GM06990 (cell line): ENCODE results near the gene TNKS1BP1.

Source experiments
- DNase-seq: peaks from one replicate; pipeline ENCODE4 v3.0.0-alpha.2; 2011; ENCODE audit not compliant: insufficient read length; ENCODE audit errors: extremely low read depth
- H3K27me3 ChIP-seq: replicated peaks from 2 replicates; pipeline ENCODE4 v1.6.0; 2011; ENCODE audit warnings: low read length; ENCODE audit not compliant: control insufficient read depth, insufficient read depth
- H3K36me3 ChIP-seq: 2 replicates; pipeline ENCODE4 v1.5.1; 2011; ENCODE audit warnings: low read length; ENCODE audit not compliant: control insufficient read depth, insufficient read depth
- H3K4me3 ChIP-seq: replicated peaks from 2 replicates; pipeline ENCODE4 v1.5.1; 2011; ENCODE audit warnings: low read depth, mild to moderate bottlenecking, control low read depth, low read length
- TF ChIP-seq, protein P1 (sequence below): IDR thresholded peaks from 2 replicates; pipeline ENCODE4 v1.5.1; 2011; ENCODE audit warnings: low read length, control low read depth, mild to moderate bottlenecking, inconsistent platforms; ENCODE audit not compliant: insufficient read depth, poor library complexity, severe bottlenecking

Gene TNKS1BP1

GRCh38 chr11:57324886-57325734, at the start of gene TNKS1BP1:
TSS of gene TNKS1BP1 (minus strand) at chr11:57324952. CDS start at chr11:57321885, 3,067 bp downstream.
- no peaks in the 10 kb centered on the region for H3K27me3 ChIP-seq
- H3K4me3 ChIP-seq, result peak within 1 kb of the TSS; percentile 71
- peak; percentile 89 for DNase-seq
- peaks cover 23% of the 10 kb centered on the region for H3K36me3 ChIP-seq
- TF ChIP-seq, protein P1, sequence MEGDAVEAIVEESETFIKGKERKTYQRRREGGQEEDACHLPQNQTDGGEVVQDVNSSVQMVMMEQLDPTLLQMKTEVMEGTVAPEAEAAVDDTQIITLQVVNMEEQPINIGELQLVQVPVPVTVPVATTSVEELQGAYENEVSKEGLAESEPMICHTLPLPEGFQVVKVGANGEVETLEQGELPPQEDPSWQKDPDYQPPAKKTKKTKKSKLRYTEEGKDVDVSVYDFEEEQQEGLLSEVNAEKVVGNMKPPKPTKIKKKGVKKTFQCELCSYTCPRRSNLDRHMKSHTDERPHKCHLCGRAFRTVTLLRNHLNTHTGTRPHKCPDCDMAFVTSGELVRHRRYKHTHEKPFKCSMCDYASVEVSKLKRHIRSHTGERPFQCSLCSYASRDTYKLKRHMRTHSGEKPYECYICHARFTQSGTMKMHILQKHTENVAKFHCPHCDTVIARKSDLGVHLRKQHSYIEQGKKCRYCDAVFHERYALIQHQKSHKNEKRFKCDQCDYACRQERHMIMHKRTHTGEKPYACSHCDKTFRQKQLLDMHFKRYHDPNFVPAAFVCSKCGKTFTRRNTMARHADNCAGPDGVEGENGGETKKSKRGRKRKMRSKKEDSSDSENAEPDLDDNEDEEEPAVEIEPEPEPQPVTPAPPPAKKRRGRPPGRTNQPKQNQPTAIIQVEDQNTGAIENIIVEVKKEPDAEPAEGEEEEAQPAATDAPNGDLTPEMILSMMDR, result no peak

DNA sequence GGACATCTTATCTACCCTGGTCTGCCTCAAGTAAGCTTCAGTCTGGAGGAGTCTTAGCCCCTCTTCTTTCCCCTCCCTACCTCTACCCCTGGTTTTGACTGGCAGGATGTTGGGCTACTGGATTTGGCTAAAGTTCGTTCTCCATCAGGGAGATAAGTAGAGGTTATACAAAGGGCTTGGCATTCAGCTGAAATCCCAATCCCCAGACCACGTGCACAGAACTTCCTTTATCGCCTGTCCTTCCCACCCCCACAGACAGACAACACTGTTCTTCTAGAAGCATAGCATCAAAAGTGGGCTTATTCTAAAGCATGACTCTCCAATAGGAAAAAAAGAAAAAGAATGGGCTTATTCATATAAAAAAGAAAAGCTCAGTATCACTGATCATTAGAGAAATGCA, 48.4 kb upstream of the TNKS1BP1 start:
- DNase-seq, result no peak

GRCh38 chr11:57370941-57371340, 46.2 kb upstream of the TNKS1BP1 start:
- no peak for DNase-seq
- Histone ChIP-seq H3K4me3 (no peak overlapping the region), H3K36me3 (no peaks in the 10 kb centered on the region), H3K27me3 (no peaks in the 10 kb centered on the region)
- TF ChIP-seq, protein P1, result no peak

More for the DNA sequence above, 48.4 kb upstream of the TNKS1BP1 start:
- TF ChIP-seq, protein P1, result no peak
- Histone ChIP-seq H3K27me3 (no peaks in the 10 kb centered on the region), H3K36me3 (no peaks in the 10 kb centered on the region), H3K4me3 (no peak overlapping the region)

GRCh38 chr11:57370251-57370650, 45.5 kb upstream of the TNKS1BP1 start:
- Histone ChIP-seq H3K27me3 (no peaks in the 10 kb centered on the region), H3K4me3 (no peak overlapping the region), H3K36me3 (no peaks in the 10 kb centered on the region)
- no peak for DNase-seq
- TF ChIP-seq, protein P1, result no peak

- no peak for DNase-seq
- H3K4me3 ChIP-seq, result no peak overlapping the region
- TF ChIP-seq, protein P1, result no peak
- no peaks in the 10 kb centered on the region for H3K27me3 ChIP-seq
- H3K36me3 ChIP-seq, result no peaks in the 10 kb centered on the region
These were observed 44.1 kb upstream of the TNKS1BP1 start for GRCh38 chr11:57368845-57369232.
